Kidney (tissue), 11 donors: Measurements from ENCODE around the gene HSPA6. TPM values are rescaled to one million over a fixed set of nuclear protein-coding genes. Genes with fewer than 3 reads are reported as not detected.
"Not testable (repeated sequence)": the region's sequence is repeated elsewhere in the genome, so short reads cannot be mapped to it uniquely, and the experiment has no call there.

ENCODE experiments used
- DNase-seq, 5 donors: peaks; one replicate each; pipeline ENCODE4 v3.0.0-alpha.2; 2013 to 2020
- FAIRE-seq: peaks from 2 replicates; lab custom pipeline; 2012; peaks lifted over from hg19 to GRCh38; lab: Jason Lieb, UNC
- H3K27ac ChIP-seq, 2 donors: one replicate each; pipeline ENCODE4 v1.7.0; 2013; ENCODE audit warnings: low read depth in 2 of 2, low read length in 2 of 2, inconsistent platforms in 1 of 2
- H3K27me3 ChIP-seq: one replicate; pipeline ENCODE4 v1.7.1; 2013; ENCODE audit warnings: low read length, inconsistent platforms; ENCODE audit not compliant: control insufficient read depth, insufficient read depth
- H3K36me3 ChIP-seq, 3 donors: one replicate each; pipeline versions ENCODE4 v1.7.0 to v1.7.1; 2013; ENCODE audit warnings: low read length in 3 of 3, control low read depth in 1 of 3, inconsistent platforms in 1 of 3; ENCODE audit not compliant: insufficient read depth in 3 of 3, control insufficient read depth in 2 of 3
- H3K4me1 ChIP-seq, 3 donors: one replicate each; pipeline versions ENCODE4 v1.7.0 to v1.7.1; 2013; ENCODE audit warnings: low read length in 3 of 3, inconsistent platforms in 1 of 3, low read depth in 1 of 3; ENCODE audit not compliant: control insufficient read depth in 2 of 3, insufficient read depth in 2 of 3
- H3K4me3 ChIP-seq, 3 donors: one replicate each; pipeline versions ENCODE4 v1.7.0 to v1.8.1; 2013; ENCODE audit warnings: low read length in 3 of 3, control low read depth in 1 of 3, inconsistent platforms in 1 of 3
- H3K9ac ChIP-seq, 3 donors: one replicate each; pipeline versions ENCODE4 v1.7.0 to v1.7.1; 2013; ENCODE audit warnings: low read length in 3 of 3, control low read depth in 1 of 3, inconsistent platforms in 1 of 3
- H3K9me3 ChIP-seq, 3 donors: one replicate each; pipeline versions ENCODE4 v1.7.0 to v1.7.1; 2013; ENCODE audit warnings: low read length in 3 of 3, control low read depth in 1 of 3, inconsistent platforms in 1 of 3; ENCODE audit not compliant: control insufficient read depth in 2 of 3, insufficient read depth in 1 of 3
- intact Hi-C: fragments of 100-400 bp; cut with DNase I; formaldehyde crosslinking; loops from one replicate; pipeline ENCODE4 v1.11.1; 2022
- polyA plus RNA-seq: library from polyadenylated mRNA; stranded (reverse); fragments of 350-450 nt; fragmentation: Illumina TruSeq; extraction: RNeasy Lipid Tissue Mini Kit (QIAGEN cat#74804); gene quantifications from one replicate; pipeline ENCODE4 v1.2.3, GENCODE V29; 2014; ENCODE audit warnings: low read depth, low replicate concordance; ENCODE audit not compliant: insufficient read depth
- total RNA-seq: library from RNA; stranded (reverse); fragmentation: NEBNext Ultra II Directional; extraction: Animal tissue kit (Norgen Biotek cat#: 25700); gene quantifications from one replicate; pipeline ENCODE4 v1.2.1, GENCODE V29; 2021
- donor health status: control.
- donor health status: control.
- donor health status: DM: yes; HTN: yes; CAD: no.
- donor health status: Normal renal cell carcinoma (clear cell type).

HSPA6 gene
- total and polyA plus RNA-seq, 2 donors from 2014 or later = 2.6 to 5.5 TPM

- H3K27me3 ChIP-seq, H3K9me3 ChIP-seq, FAIRE-seq, DNase-seq, H3K36me3 ChIP-seq, H3K4me3 ChIP-seq, H3K9ac ChIP-seq, intact Hi-C loops, H3K4me1 ChIP-seq, H3K27ac ChIP-seq: not testable (repeated sequence)
These were observed 33.4 kb downstream of the HSPA6 start for GRCh38 chr1:161557506-161558450.

- DNase-seq = peak in 2 of 5 donors; percentile 20 to 66
- not testable (repeated sequence) for H3K27ac ChIP-seq, H3K4me3 ChIP-seq
These were observed 36.8 kb downstream of the HSPA6 start for GRCh38 chr1:161560960-161561715.

GRCh38 chr1:161562441-161562840, 38.1 kb downstream of the HSPA6 start:
- H3K9ac ChIP-seq, intact Hi-C loops, H3K9me3 ChIP-seq, H3K4me3 ChIP-seq, FAIRE-seq, H3K27ac ChIP-seq, H3K36me3 ChIP-seq, DNase-seq, H3K4me1 ChIP-seq, H3K27me3 ChIP-seq: not testable (repeated sequence)

More at GRCh38 chr1:161560960-161561715, 36.8 kb downstream of the HSPA6 start:
- H3K9ac ChIP-seq, H3K27me3 ChIP-seq, H3K4me1 ChIP-seq, H3K9me3 ChIP-seq, H3K36me3 ChIP-seq, FAIRE-seq, intact Hi-C loops: not testable (repeated sequence)

- H3K27ac ChIP-seq, H3K4me3 ChIP-seq, H3K27me3 ChIP-seq, H3K9me3 ChIP-seq, H3K4me1 ChIP-seq, DNase-seq, H3K36me3 ChIP-seq, intact Hi-C loops, H3K9ac ChIP-seq, FAIRE-seq: not testable (repeated sequence)
These were observed 39.2 kb downstream of the HSPA6 start for GRCh38 chr1:161563522-161563921.

GRCh38 chr1:161566602-161566960, 42.2 kb downstream of the HSPA6 start:
- H3K27me3 ChIP-seq, H3K9me3 ChIP-seq, H3K27ac ChIP-seq, intact Hi-C loops, H3K9ac ChIP-seq, H3K36me3 ChIP-seq, FAIRE-seq, DNase-seq, H3K4me3 ChIP-seq, H3K4me1 ChIP-seq: not testable (repeated sequence)

GRCh38 chr1:161571703-161572102, 47.4 kb downstream of the HSPA6 start:
- H3K4me3 ChIP-seq, H3K4me1 ChIP-seq, FAIRE-seq, intact Hi-C loops, H3K9me3 ChIP-seq, DNase-seq, H3K9ac ChIP-seq, H3K27ac ChIP-seq, H3K36me3 ChIP-seq, H3K27me3 ChIP-seq: not testable (repeated sequence)
